Omental fat pad (tissue), 4 donors: Measurements from ENCODE around the gene BCL6. TPM values are rescaled to one million over a fixed set of nuclear protein-coding genes. Genes with fewer than 3 reads are reported as not detected.
A peak's percentile ranks its signal among the peaks of the same experiment; 100 is the strongest.
"Not testable (repeated sequence)": the region's sequence is repeated elsewhere in the genome, so short reads cannot be mapped to it uniquely, and the experiment has no call there.

Experiments used
- ATAC-seq: fragments of 150-250 bp; one replicate; pipeline ENCODE4 v1.9.1; 2016; ENCODE audit warnings: mild to moderate bottlenecking, moderate library complexity; ENCODE audit not compliant: low FRiP score
- DNase-seq: peaks from one replicate; pipeline ENCODE4 v3.0.0-alpha.2; 2019; ENCODE audit warnings: low spot score
- CTCF ChIP-seq, 3 donors: fragments of 450-650 bp; IDR thresholded peaks; one replicate each; pipeline ENCODE4 v1.5.1; 2016 to 2017; ENCODE audit warnings: antibody characterized with exemption in 3 of 3, mild to moderate bottlenecking in 3 of 3, moderate library complexity in 2 of 3
- total RNA-seq, 4 donors: library from RNA; depleted of rRNA; stranded (reverse); fragments of >200 nt; gene quantifications; one replicate each; pipeline ENCODE4 v1.1.0, GENCODE V29; 2016

BCL6 gene
- total RNA-seq, 4 donors from 2014 or later, result 148 to 323 (median 179) TPM

GRCh38 chr3:187686621-187687273 is 58.5 kb downstream of the BCL6 start:
- no peak for ATAC-seq
- no peak for DNase-seq
- no peak for TF ChIP-seq CTCF (IDR thresholded peaks at IDR 0.05)

- DNase-seq, result no peak
- TF ChIP-seq CTCF (IDR thresholded peaks at IDR 0.05), result no peak
- no peak for ATAC-seq
Measured at GRCh38 chr3:187685948-187686347, 59.3 kb downstream of the BCL6 start.

GRCh38 chr3:187684880-187685279 is 60.4 kb downstream of the BCL6 start:
- TF ChIP-seq CTCF (IDR thresholded peaks at IDR 0.05), result no peak
- ATAC-seq (no peak), DNase-seq (no peak)

- TF ChIP-seq CTCF (IDR thresholded peaks at IDR 0.05), result no peak
- DNase-seq, result no peak
- no peak for ATAC-seq
Measured at GRCh38 chr3:187684444-187684843, 60.8 kb downstream of the BCL6 start.

GRCh38 chr3:187681756-187682155 is 63.5 kb downstream of the BCL6 start:
- not testable (repeated sequence) for ATAC-seq, DNase-seq

GRCh38 chr3:187679638-187680396 is 65.5 kb downstream of the BCL6 start:
- peak in 2 of 3 donors; percentile 6 to 76 for TF ChIP-seq CTCF (IDR thresholded peaks at IDR 0.05)
- ATAC-seq, result peak; percentile 71
- DNase-seq, result peak; percentile 81

- no peak for DNase-seq
- ATAC-seq, result peak; percentile 70
- no peak for TF ChIP-seq CTCF (IDR thresholded peaks at IDR 0.05)
Measured at GRCh38 chr3:187678726-187679268, 66.5 kb downstream of the BCL6 start.
